ELR (cell line): ENCODE data around the gene ZNF438.
A peak's percentile ranks its signal among the peaks of the same experiment; 100 is the strongest.
"Not testable (repeated sequence)": the region's sequence is repeated elsewhere in the genome, so short reads cannot be mapped to it uniquely, and the experiment has no call there.

Source experiments
- DNase-seq: peaks from one replicate; pipeline ENCODE4 v3.0.0-alpha.2; 2015; ENCODE audit warnings: low read depth

Gene ZNF438

GRCh38 chr10:31051703-31052102 lies 20.0 kb upstream of the ZNF438 start:
- DNase-seq, result peak; percentile 67

- DNase-seq, result no peak
Measured at GRCh38 chr10:31042670-31043069, 11.0 kb upstream of the ZNF438 start.

- peak; percentile 62 for DNase-seq
Measured at GRCh38 chr10:31041011-31041410, 9.3 kb upstream of the ZNF438 start.

- not testable (repeated sequence) for DNase-seq
Measured at GRCh38 chr10:31039006-31039405, 7.3 kb upstream of the ZNF438 start.

GRCh38 chr10:31037749-31038148 lies 6.1 kb upstream of the ZNF438 start:
- DNase-seq, result no peak

- peak; percentile 58 for DNase-seq
Measured at GRCh38 chr10:31036209-31036608, 4.5 kb upstream of the ZNF438 start.

- DNase-seq, result no peak
Measured at GRCh38 chr10:31035266-31035798, 3.7 kb upstream of the ZNF438 start.

- peak; percentile 88 for DNase-seq
Measured at GRCh38 chr10:31034098-31034909, 2.6 kb upstream of the ZNF438 start.

GRCh38 chr10:31033147-31033546 lies 1.5 kb upstream of the ZNF438 start:
- DNase-seq, result no peak

GRCh38 chr10:31032258-31033132 lies 830 bp upstream of the ZNF438 start:
- peak; percentile 95 for DNase-seq

- DNase-seq, result no peak
Measured at GRCh38 chr10:31031205-31031557, 484 bp downstream of the ZNF438 start.

GRCh38 chr10:31030800-31031199 lies 865 bp downstream of the ZNF438 start:
- no peak for DNase-seq

GRCh38 chr10:31030260-31030659 lies 1.4 kb downstream of the ZNF438 start:
- no peak for DNase-seq

GRCh38 chr10:31028081-31028480 lies 3.6 kb downstream of the ZNF438 start:
- DNase-seq, result no peak

GRCh38 chr10:31026279-31026678 lies 5.4 kb downstream of the ZNF438 start:
- DNase-seq, result not testable (repeated sequence)

- DNase-seq, result no peak
Measured at GRCh38 chr10:31025142-31025541, 6.5 kb downstream of the ZNF438 start.

- DNase-seq, result no peak
Measured at GRCh38 chr10:31023558-31023957, 8.1 kb downstream of the ZNF438 start.

GRCh38 chr10:31020209-31020608 lies 11.5 kb downstream of the ZNF438 start:
- DNase-seq, result no peak

GRCh38 chr10:31018962-31019361 lies 12.7 kb downstream of the ZNF438 start:
- no peak for DNase-seq

- DNase-seq, result no peak
Measured at GRCh38 chr10:31018356-31018750, 13.3 kb downstream of the ZNF438 start.

- no peak for DNase-seq
Measured at GRCh38 chr10:31017534-31018355, 13.9 kb downstream of the ZNF438 start.
